Activated T-cell treated with anti-CD3 and anti-CD28 coated beads, Interleukin-2, amount 50 U/mL, for 24 hours (primary cell): ENCODE measurements around the gene RNF5.
"Not testable (repeated sequence)": the region's sequence is repeated elsewhere in the genome, so short reads cannot be mapped to it uniquely, and the experiment has no call there.

Experiments
- DNase-seq: peaks from one replicate; pipeline ENCODE4 v3.0.0-alpha.2; 2020
- H3K27ac Mint-ChIP-seq: 2 replicates; pipeline ENCODE4 v1.8.0; 2020; ENCODE audit warnings: mild to moderate bottlenecking, mixed read lengths
- H3K27me3 Mint-ChIP-seq: 2 replicates; pipeline ENCODE4 v1.8.0; 2020; ENCODE audit warnings: mixed read lengths
- H3K36me3 Mint-ChIP-seq: 2 replicates; pipeline ENCODE4 v1.8.0; 2020; ENCODE audit warnings: low read depth, mixed read lengths
- H3K4me1 Mint-ChIP-seq: 2 replicates; pipeline ENCODE4 v1.8.0; 2020; ENCODE audit warnings: low read depth, mixed read lengths
- H3K4me3 Mint-ChIP-seq: 2 replicates; pipeline ENCODE4 v1.8.0; 2020; ENCODE audit warnings: mild to moderate bottlenecking, moderate library complexity, mixed read lengths
- H3K9me3 Mint-ChIP-seq: 2 replicates; pipeline ENCODE4 v1.8.0; 2020; ENCODE audit warnings: mixed read lengths

Gene RNF5, protein sequence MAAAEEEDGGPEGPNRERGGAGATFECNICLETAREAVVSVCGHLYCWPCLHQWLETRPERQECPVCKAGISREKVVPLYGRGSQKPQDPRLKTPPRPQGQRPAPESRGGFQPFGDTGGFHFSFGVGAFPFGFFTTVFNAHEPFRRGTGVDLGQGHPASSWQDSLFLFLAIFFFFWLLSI

DNA sequence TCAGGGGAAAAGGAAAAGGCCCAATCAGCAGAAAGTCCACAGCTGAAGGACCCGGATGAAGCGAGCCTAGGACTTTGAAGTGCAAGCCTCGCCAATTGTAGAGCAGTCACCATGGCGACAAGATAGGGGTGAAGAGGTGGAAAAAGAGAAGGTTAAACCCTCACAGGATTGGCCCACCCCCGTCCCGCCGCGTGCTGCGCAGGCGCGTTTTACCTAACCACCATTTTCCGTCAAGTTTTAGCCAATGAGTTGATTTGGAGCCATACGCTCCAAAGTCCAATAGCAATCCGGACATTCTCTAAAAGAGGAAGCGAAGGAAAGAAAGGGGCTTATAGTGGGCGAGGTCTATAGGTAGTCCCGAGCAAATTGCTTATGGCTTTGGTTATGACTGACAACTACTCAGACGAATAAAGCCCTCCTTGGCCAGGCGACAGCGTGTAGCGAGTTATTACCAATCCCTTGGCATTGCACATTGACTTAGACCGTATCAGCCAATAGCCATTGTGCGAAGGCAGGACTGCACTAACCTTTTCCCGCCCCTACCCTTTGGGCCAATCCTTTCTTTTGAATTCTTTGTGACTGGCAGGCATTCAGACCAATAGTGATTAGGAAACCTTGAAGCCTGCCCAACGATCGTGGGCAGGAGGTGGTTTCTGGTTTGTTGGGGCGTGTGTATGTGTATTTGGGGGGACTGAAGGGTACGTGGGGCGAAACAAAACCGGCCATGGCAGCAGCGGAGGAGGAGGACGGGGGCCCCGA, at the start of gene RNF5:
TSS of gene RNF5 (plus strand) at position 618 of the 759 bp plus-strand sequence. CDS start at position 725, 107 bp downstream.
- Mint-ChIP-seq H3K9me3 (no peaks in the 10 kb centered on the region), H3K27ac (peak within 1 kb of the TSS; percentile 99), H3K4me1 (peaks cover 78% of the 10 kb centered on the region), H3K36me3 (peaks cover 48% of the 10 kb centered on the region), H3K27me3 (no peaks in the 10 kb centered on the region), H3K4me3 (peak within 1 kb of the TSS; percentile 94)
- peak; percentile 87 for DNase-seq

DNA sequence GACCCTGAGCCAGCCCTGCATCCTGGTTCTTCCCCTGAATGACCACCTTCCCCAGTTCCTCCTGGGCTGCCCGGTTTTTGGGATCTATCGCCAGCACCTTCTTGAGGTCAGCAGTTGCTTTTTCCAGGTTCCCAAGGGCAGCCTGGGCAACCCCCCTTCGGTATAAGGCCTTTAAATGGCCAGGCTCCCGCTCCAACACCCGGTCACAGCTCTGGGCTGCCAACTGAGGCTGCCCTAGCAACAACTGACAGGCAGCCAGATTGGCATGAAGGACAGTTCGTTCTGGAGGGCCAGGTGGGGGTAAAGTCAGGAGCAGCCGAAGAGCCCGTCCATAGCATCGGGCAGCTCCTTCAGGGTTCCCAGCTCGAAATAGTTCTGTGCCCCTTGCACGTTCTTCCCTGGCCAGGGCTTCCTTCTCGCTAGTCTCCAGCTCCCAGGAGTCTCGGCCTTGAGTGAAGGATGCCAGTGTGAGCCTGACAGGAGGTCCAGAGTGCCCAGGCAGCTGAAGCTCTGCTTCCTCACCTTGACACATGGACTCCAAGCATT, 49.4 kb upstream of the RNF5 start:
- peak overlapping the region; percentile 99 for H3K27ac Mint-ChIP-seq
- peaks cover 42% of the 10 kb centered on the region for H3K36me3 Mint-ChIP-seq
- no peaks in the 10 kb centered on the region for H3K27me3 Mint-ChIP-seq
- peak overlapping the region; percentile 100 for H3K4me3 Mint-ChIP-seq
- H3K4me1 Mint-ChIP-seq = peaks cover 47% of the 10 kb centered on the region
- DNase-seq = no peak
- no peaks in the 10 kb centered on the region for H3K9me3 Mint-ChIP-seq

DNA sequence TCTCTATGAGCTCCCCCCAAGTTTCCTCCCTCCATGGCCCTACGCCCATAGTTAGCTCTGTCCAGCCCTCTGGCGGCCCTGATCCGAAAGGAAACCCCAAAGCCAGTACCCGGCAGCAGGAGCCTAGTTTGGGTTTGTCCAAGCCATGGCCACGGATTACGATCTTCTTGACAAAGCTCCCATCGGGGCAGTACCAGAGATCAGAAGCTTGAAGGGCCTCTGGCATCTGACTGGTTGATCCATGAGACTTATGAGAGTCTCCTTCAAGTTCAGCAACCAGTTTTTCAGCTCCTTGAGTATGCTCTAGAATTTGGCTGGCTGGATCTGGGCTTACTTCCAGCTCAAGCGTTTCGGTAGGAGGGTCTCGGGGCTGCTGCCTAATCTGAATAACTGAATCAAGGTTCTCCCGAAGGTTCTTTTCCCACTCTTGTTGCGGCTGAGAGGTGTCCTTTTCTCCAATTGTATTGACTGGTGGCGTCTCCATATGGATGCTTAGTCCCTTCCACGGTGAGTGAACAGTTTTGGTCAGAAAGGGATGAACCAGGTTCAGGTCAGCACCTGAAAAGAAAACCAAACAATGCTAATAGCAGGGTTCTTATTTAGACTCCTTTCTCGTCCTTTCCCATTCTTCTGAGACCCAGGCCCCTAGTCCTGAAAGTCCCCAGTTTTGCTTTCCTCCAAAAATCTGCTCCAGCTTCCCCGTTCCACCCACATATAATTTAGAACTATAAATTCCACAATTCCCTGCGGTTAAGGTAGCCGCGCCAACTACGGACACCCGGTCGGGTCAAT, 48.7 kb upstream of the RNF5 start:
- H3K9me3 Mint-ChIP-seq = no peaks in the 10 kb centered on the region

DNA sequence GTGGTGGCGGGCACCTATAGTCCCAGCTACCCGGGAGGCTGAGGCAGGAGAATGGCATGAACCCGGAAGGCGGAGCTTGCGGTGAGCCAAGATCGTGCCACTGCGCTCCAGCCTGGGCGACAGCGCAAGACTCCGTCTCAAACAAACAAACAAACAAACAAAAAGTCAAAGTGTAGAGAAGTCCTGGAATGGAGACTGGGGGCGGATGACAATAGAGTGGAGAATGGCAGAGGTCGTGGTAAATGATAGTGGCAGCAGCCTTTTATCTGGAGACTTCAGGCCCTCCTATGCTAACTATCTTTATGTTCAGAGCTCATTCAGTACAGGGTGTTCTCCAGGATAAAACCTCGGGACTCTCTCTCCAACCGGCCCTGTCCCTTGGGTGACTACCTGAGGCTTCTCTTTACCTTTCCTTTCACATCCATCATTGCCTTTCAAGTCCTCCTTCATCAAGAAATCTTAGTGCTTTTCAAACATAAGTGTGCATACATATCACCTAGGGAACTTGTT, 46.7 kb upstream of the RNF5 start:
- Mint-ChIP-seq H3K9me3 (no peaks in the 10 kb centered on the region), H3K27ac (no peak overlapping the region), H3K36me3 (peaks cover 22% of the 10 kb centered on the region), H3K27me3 (no peaks in the 10 kb centered on the region), H3K4me1 (peaks cover 33% of the 10 kb centered on the region), H3K4me3 (no peak overlapping the region)
- DNase-seq = no peak

More for the DNA sequence above, 48.7 kb upstream of the RNF5 start:
- Mint-ChIP-seq H3K36me3 (peaks cover 35% of the 10 kb centered on the region), H3K27me3 (no peaks in the 10 kb centered on the region), H3K4me1 (peaks cover 43% of the 10 kb centered on the region), H3K27ac (peak overlapping the region; percentile 99), H3K4me3 (peak overlapping the region; percentile 100)
- DNase-seq = no peak

DNA sequence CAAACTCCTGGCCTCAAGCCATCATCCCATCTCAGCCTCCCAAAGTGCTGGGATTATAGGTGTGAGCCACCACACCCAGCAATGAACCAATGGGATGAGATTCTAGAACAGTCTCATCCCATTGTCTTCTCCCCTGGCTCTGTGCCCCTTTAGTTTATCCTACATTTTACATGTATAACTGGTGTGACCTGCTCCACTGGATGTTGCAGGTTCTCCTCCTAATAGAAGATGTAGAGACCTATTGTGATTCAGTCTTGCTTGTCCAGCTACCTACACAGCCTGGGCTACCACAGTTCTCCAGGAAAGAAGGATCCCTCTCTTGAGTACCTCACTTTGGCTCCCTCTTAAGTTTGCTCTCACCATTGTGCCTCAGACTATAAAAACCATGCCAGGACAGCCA, 46.1 kb upstream of the RNF5 start:
- Mint-ChIP-seq H3K36me3 (peaks cover 16% of the 10 kb centered on the region), H3K27me3 (no peaks in the 10 kb centered on the region), H3K4me1 (peaks cover 27% of the 10 kb centered on the region), H3K9me3 (no peaks in the 10 kb centered on the region), H3K4me3 (no peak overlapping the region), H3K27ac (no peak overlapping the region)
- no peak for DNase-seq

DNA sequence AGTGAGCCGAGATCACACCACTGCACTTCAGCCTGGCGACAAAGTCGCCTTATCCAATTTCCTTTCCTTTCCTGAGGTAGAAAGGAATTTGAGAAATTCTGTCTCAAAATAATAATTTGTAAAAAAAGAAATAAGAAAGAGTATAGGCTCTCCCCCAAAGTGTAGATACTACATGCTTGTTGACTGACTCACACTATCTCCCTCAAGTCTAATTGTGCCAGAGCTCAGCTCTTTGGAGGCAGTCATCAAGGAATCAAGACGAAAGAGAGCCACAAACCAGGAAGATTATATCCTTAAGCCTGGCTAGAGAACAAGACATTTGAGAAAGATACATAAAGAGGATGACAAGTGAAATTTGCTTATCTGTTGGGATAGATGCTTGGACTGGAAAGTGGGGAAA, 44.4 kb upstream of the RNF5 start:
- H3K27me3 Mint-ChIP-seq = no peaks in the 10 kb centered on the region
- peaks cover 7% of the 10 kb centered on the region for H3K36me3 Mint-ChIP-seq
- H3K27ac Mint-ChIP-seq = no peak overlapping the region
- no peak for DNase-seq
- no peak overlapping the region for H3K4me3 Mint-ChIP-seq
- H3K4me1 Mint-ChIP-seq = peaks cover 14% of the 10 kb centered on the region
- H3K9me3 Mint-ChIP-seq = no peaks in the 10 kb centered on the region

DNA sequence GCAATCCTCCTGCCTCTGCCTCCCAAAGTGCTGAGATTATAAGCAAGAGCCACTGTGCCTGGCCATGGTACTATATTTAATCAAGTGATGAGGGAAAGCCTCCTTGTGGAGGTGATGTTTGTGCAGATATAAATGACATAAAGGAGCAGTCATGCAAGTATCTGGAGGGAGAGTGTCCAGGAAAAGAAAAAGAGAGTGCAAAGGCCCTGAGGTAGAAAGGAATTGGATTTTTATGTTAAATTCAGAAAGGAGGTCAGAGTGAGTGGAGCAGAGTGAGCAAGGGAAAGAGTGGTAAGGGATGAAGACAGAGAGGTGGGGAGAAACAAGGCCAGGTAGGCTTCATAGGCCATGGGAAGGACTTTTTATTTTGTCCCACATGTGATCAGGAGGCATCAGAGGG, 40.8 kb upstream of the RNF5 start:
- no peak overlapping the region for H3K27ac Mint-ChIP-seq
- H3K36me3 Mint-ChIP-seq = no peaks in the 10 kb centered on the region
- no peaks in the 10 kb centered on the region for H3K9me3 Mint-ChIP-seq
- no peak for DNase-seq
- H3K4me3 Mint-ChIP-seq = no peak overlapping the region
- no peaks in the 10 kb centered on the region for H3K27me3 Mint-ChIP-seq
- H3K4me1 Mint-ChIP-seq = no peaks in the 10 kb centered on the region

DNA sequence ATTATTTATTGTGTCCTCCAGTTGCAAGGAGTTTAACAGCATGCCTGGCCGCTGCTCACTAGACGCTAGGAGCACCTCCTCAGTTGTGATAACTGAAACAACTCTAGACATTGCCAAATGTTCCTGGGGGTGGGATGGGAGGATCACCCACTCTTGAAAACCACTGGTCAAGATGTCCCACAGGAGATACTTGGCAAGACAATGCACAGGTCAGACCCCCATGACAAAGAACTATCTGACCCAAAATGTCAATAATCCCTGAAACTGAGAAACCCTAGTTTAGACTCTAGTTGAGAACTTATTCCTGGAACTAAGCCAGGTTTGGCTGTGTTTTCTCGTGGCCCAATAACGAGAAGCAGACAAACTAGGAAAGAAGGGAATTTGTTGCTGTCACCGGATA, 38.6 kb upstream of the RNF5 start:
- Mint-ChIP-seq H3K4me3 (no peak overlapping the region), H3K36me3 (no peaks in the 10 kb centered on the region), H3K9me3 (no peaks in the 10 kb centered on the region), H3K27ac (no peak overlapping the region), H3K27me3 (no peaks in the 10 kb centered on the region), H3K4me1 (no peaks in the 10 kb centered on the region)
- no peak for DNase-seq

DNA sequence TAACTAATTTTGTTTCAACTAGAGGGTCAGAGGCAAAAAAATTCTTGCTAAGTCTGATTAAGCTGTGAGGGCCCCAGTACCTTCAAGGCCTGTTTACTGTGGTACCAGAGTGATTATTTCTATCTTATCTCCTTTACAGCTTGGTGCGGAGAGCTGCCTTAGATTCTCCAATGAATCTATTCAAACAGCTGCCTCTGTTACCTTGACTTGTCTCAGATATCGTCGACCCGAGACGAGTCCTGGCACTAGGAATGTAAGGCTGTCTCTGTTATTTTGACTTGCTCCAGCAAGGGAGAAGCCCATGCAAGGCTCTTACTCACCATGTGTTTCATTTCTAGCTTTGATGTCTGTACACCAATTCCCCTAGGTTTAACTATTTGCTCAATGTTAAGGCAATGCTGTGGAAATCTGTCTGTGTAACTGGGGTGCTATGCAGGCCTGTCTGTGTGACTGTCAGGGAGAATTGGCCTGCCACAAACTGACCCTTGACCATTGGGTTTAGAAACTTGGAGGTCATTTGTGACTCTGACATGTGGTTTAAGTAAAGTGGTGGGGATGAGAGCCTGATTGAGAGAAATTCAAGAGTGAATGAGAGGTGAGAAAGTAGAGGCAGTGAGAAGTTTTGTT, 37.7 kb upstream of the RNF5 start:
- H3K9me3 Mint-ChIP-seq = no peaks in the 10 kb centered on the region
- DNase-seq = no peak
- no peaks in the 10 kb centered on the region for H3K27me3 Mint-ChIP-seq
- no peak overlapping the region for H3K4me3 Mint-ChIP-seq
- no peaks in the 10 kb centered on the region for H3K4me1 Mint-ChIP-seq
- H3K36me3 Mint-ChIP-seq = no peaks in the 10 kb centered on the region
- H3K27ac Mint-ChIP-seq = no peak overlapping the region

DNA sequence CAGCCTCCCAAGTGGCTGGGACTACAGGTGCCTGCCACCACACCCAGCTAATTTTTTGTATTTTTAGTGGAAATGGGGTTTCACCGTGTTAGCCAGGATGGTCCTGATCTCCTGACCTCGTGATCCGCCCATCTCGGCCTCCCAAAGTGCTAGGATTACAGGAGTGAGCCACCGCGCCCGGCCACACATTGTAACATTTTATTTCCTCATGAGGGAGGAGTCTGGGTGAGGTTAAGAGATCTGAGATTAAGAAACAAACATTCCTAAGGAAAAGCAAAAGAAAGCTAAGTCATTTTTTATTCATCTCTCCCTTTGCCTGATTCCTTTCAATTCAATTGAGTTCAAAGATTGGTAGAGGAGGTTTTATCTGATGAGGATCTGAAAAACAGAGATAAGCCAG, 34.0 kb upstream of the RNF5 start:
- H3K4me3 Mint-ChIP-seq, H3K9me3 Mint-ChIP-seq, H3K36me3 Mint-ChIP-seq, DNase-seq, H3K27ac Mint-ChIP-seq: not testable (repeated sequence)
- Mint-ChIP-seq H3K4me1 (peaks cover 13% of the 10 kb centered on the region), H3K27me3 (peaks cover 14% of the 10 kb centered on the region)

DNA sequence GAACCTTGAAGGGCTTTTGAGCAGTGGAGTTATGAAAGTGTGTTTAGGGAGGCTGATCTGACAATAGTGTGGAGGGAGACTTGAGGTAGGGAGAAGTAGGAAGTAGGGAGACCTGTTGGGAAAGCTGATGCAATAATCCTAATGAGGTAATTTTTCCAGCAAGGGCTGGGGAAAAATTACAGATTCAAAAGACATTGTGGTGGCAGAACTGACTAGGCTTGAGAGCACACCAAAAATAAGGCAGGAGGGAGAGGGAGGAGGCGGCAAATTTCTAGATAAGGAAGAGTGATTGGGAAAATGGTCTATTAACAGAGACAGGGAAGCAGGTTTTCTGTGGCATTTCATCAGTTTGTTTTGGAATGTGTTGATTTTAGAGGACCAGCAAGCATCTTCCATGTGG, 31.9 kb upstream of the RNF5 start:
- no peak overlapping the region for H3K4me3 Mint-ChIP-seq

DNA sequence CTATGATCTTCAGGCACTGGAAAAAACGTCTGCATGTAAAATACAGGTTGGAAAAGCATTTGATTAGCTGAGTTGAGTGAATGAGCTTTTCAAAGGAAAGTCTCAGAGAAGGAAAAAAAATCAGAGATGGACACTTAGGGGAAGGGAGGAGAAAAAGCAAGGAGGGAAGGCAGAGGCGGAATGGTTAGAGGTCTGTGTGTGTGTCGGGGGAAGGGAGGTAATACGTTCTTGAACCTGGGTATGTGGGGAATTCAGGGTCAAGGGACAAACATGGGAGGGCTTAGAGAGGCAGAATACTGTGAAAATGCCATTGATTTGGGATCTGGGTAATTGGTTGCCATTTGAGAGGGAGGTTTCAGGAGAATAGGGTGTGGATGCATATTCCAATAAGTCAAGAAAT, 31.5 kb upstream of the RNF5 start:
- no peak overlapping the region for H3K27ac Mint-ChIP-seq
- no peak overlapping the region for H3K4me3 Mint-ChIP-seq
- peaks cover 28% of the 10 kb centered on the region for H3K27me3 Mint-ChIP-seq
- peaks cover 27% of the 10 kb centered on the region for H3K4me1 Mint-ChIP-seq
- H3K9me3 Mint-ChIP-seq = no peaks in the 10 kb centered on the region
- no peaks in the 10 kb centered on the region for H3K36me3 Mint-ChIP-seq
- DNase-seq = no peak

More for the DNA sequence above, 31.9 kb upstream of the RNF5 start:
- Mint-ChIP-seq H3K27ac (no peak overlapping the region), H3K4me1 (peaks cover 25% of the 10 kb centered on the region), H3K27me3 (peaks cover 26% of the 10 kb centered on the region), H3K36me3 (no peaks in the 10 kb centered on the region), H3K9me3 (no peaks in the 10 kb centered on the region)
- no peak for DNase-seq

DNA sequence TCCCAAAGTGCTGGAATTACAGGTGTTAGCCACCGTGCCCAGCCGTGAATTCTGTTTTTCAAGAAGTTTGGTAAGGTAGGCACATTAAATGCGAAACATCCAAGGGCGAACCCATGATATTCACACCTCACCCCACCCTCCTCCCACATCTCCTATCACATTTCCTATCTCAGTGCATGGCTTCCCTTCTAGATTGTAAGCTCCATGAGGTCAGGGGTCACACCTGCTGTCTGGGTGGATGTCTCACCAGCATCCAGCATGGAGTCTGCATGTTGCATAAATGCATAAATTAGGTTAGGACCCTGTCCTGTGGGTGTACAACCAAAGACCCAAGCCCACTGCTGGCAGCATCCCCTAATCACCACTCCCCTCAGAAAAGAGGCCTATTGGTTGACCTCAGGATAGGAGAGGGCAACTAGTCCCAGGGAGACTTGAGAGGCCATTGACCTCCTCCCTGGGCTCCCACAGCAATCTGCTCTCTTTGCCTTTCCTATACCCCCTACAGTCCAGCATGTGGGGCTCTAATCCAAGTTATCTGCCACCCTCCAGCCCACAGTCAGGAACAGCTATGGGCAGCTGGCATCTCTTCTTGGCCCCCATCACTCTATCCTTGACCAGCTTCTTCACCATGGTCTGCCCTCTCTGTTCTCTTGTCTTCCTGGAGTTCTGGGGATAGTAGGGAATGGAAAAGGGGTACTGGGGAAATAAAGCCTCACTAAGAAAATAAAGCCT, 30.6 kb upstream of the RNF5 start:
- no peaks in the 10 kb centered on the region for H3K36me3 Mint-ChIP-seq
- H3K27ac Mint-ChIP-seq = no peak overlapping the region
- H3K4me1 Mint-ChIP-seq = peaks cover 35% of the 10 kb centered on the region
- peaks cover 28% of the 10 kb centered on the region for H3K27me3 Mint-ChIP-seq
- H3K4me3 Mint-ChIP-seq = no peak overlapping the region
- DNase-seq = no peak
- H3K9me3 Mint-ChIP-seq = no peaks in the 10 kb centered on the region
